GM23248 (cell line): ENCODE results near the gene IGFL3.

Experiments used
- EZH2 ChIP-seq: fragments of 200-600 bp; sonication (generic); IDR thresholded peaks from 2 replicates; pipeline ENCODE4 v1.6.1; 2018; ENCODE audit warnings: antibody characterized with exemption, mild to moderate bottlenecking; ENCODE audit not compliant: insufficient read depth, poor library complexity, severe bottlenecking
- EZH2phosphoT487 ChIP-seq: fragments of 200-600 bp; sonication (generic); IDR thresholded peaks from 2 replicates; pipeline ENCODE4 v1.6.1; 2018; ENCODE audit warnings: antibody characterized with exemption, moderate library complexity, mild to moderate bottlenecking, low read depth; ENCODE audit not compliant: insufficient read depth

DNA sequence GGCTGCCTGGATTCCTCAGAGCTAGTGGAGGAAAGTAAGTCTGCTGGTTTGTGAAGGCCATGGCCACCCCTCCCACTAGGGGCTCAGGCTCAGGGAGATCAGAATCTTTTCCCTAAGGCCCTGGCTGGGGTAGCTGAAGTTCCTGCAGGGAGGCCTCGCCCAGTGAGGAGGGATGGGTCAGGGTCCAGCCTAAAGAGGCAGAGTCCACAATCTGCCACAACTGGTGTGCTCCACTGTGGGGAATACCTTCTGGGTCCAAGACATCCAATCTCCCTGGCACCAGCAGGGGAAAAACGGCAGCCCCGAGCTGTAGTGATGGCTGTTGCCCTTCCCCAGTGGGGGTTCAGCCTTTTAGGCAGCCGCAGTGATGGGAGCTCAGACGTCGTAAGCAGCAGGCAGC, 23.2 kb downstream of the IGFL3 start:
- TF ChIP-seq EZH2 (no peak), EZH2phosphoT487 (no peak)
